Right lobe of liver (tissue), 6 donors: ENCODE measurements around the gene RARB. TPM values are rescaled to one million over a fixed set of nuclear protein-coding genes. Genes with fewer than 3 reads are reported as not detected.

ENCODE experiments used
- ATAC-seq, 4 donors: fragments of 200-7000 bp; cut with Tn5 transposase; one replicate each; pipeline ENCODE4 v1.9.1; 2020; ENCODE audit warnings: mild to moderate bottlenecking in 4 of 4, moderate library complexity in 4 of 4
- DNase-seq, 3 donors: peaks; one replicate each; pipeline ENCODE4 v3.0.0-alpha.2; 2020
- H3K27ac ChIP-seq, 3 donors: fragments of 200-600 bp; one replicate each; pipeline ENCODE4 v1.8.0; 2022
- H3K27me3 ChIP-seq, 2 donors: fragments of 200-600 bp; one replicate each; pipeline ENCODE4 v1.8.0; 2022
- H3K36me3 ChIP-seq, 4 donors: fragments of 200-600 bp; sonication (generic) in 1 of 4; one replicate each; pipeline versions ENCODE4 v1.5.1 to v1.8.0; 2017 to 2022; ENCODE audit warnings: control low read depth in 1 of 4
- H3K4me1 ChIP-seq, 4 donors: fragments of 200-600 bp; sonication (generic) in 1 of 4; one replicate each; pipeline versions ENCODE4 v1.5.1 to v1.8.0; 2017 to 2022; ENCODE audit warnings: control low read depth in 1 of 4
- H3K4me3 ChIP-seq, 3 donors: fragments of 200-600 bp; one replicate each; pipeline ENCODE4 v1.8.0; 2022
- H3K9me3 ChIP-seq, 4 donors: fragments of 200-600 bp; sonication (generic) in 1 of 4; one replicate each; pipeline versions ENCODE4 v1.5.1 to v1.8.0; 2017 to 2022; ENCODE audit warnings: control low read depth in 1 of 4
- POLR2A ChIP-seq: fragments of 450-650 bp; IDR thresholded peaks from one replicate; pipeline ENCODE4 v1.6.1; 2017; ENCODE audit warnings: antibody characterized with exemption, mild to moderate bottlenecking
- WGBS: methylation state at CpG from one replicate; pipeline ENCODE4 v1.1.6; 2018; ENCODE audit warnings: low coverage, low lambda C conversion rate; ENCODE audit not compliant: insufficient coverage; ENCODE audit errors: missing lambda C conversion rate; 5-methylcytosine and 5-hydroxymethylcytosine counted together
- intact Hi-C, 2 donors: fragments of 100-400 bp; cut with DNase I; formaldehyde crosslinking; loops; one replicate each; pipeline versions ENCODE4 v1.11.2 to v1.14.1; 2022
- total RNA-seq, 6 experiments: library from RNA; depleted of rRNA in 2 of 6; stranded (reverse); fragments of >200 nt in 2 of 6; fragmentation: NEBNext Ultra II Directional in 3 of 6; extraction: Animal tissue kit (Norgen Biotek cat#: 25700) in 3 of 6; gene quantifications; one replicate each; pipeline versions ENCODE4 v1.1.0 to v1.2.4, GENCODE V29; 2016 to 2023
- TF ChIP-seq, protein P1 (sequence below), 4 donors: fragments of 200-600 bp in 3 of 4; fragments of 450-650 bp in 1 of 4; IDR thresholded peaks; one replicate each; pipeline versions ENCODE4 v1.5.1 to v1.8.0; 2016 to 2022; ENCODE audit warnings: antibody characterized with exemption in 4 of 4, mild to moderate bottlenecking in 2 of 4
- donor health status: DM: no; HTN: yes; CAD: no.
- donor health status: DM: no; HTN: no; CAD: no.
- donor health status: DM: no; HTN: no; CAD: no.
- donor health status: DM: no; HTN: yes; CAD: no.
- donor health status: DM: no; HTN: yes; CAD: no.

The RARB gene
- total RNA-seq, 6 experiments from 2014 or later = 1.2 to 2.8 (median 2.1) TPM

DNA sequence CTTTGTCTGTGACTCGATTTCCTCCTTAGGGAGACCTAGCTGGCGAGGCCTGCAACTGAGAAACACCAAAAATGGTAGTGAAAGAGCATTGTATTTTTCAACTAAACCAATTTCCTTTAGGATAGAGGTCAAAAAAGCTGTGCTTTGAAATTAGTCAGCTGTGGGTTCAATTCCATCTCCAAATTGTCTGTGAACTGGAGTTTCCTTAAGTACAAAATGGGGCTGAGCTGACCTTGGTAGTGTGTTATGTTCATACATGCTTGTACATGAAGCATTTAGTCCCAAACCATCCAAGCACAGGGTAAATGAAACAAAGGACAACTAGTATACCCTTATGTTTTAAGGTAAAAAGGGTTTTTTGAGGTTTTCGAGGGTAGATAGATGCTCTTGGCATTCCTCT lies 99.3 kb downstream of the RARB start:
- TF ChIP-seq, protein P1, sequence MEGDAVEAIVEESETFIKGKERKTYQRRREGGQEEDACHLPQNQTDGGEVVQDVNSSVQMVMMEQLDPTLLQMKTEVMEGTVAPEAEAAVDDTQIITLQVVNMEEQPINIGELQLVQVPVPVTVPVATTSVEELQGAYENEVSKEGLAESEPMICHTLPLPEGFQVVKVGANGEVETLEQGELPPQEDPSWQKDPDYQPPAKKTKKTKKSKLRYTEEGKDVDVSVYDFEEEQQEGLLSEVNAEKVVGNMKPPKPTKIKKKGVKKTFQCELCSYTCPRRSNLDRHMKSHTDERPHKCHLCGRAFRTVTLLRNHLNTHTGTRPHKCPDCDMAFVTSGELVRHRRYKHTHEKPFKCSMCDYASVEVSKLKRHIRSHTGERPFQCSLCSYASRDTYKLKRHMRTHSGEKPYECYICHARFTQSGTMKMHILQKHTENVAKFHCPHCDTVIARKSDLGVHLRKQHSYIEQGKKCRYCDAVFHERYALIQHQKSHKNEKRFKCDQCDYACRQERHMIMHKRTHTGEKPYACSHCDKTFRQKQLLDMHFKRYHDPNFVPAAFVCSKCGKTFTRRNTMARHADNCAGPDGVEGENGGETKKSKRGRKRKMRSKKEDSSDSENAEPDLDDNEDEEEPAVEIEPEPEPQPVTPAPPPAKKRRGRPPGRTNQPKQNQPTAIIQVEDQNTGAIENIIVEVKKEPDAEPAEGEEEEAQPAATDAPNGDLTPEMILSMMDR (IDR thresholded peaks at IDR 0.05) = no peak
- no peak for TF ChIP-seq POLR2A
- H3K9me3 ChIP-seq = no peaks in the 10 kb centered on the region
- no peaks in the 10 kb centered on the region for H3K4me1 ChIP-seq
- H3K27ac ChIP-seq = no peak overlapping the region
- intact Hi-C loops = no loop called here
- DNase-seq = no peak
- no peak for ATAC-seq
- no peaks in the 10 kb centered on the region for H3K27me3 ChIP-seq
- H3K36me3 ChIP-seq = no peaks in the 10 kb centered on the region
- 73% methylated on average over 3 of the region's 3 CpGs for WGBS
- no peak overlapping the region for H3K4me3 ChIP-seq

DNA sequence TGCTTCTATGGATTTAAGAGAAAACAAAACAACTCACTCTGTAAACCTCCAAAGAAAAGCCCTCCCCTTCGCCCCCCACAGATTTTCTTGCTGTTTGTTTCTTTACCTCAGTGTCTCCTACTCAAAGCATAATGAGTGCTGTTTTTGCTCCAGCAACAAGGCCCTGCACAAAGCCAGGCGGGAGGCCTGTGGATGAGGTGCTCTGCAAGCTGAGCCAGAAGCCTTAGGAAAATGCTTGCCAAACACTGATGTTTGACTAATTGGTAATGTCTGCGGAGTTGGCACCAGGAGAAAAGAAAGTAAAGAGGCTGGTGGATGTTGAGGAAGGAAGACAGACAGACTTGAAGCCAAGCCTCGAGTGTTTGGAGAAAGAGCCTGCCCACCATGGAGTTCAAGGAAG lies 99.7 kb downstream of the RARB start:
- WGBS = 68% methylated on average over 4 of the region's 4 CpGs
- ATAC-seq (no peak), DNase-seq (no peak)
- Histone ChIP-seq H3K27ac (no peak overlapping the region), H3K4me1 (no peaks in the 10 kb centered on the region), H3K4me3 (no peak overlapping the region), H3K27me3 (no peaks in the 10 kb centered on the region), H3K36me3 (no peaks in the 10 kb centered on the region), H3K9me3 (no peaks in the 10 kb centered on the region)
- intact Hi-C loops = no loop called here
- TF ChIP-seq, protein P1 (IDR thresholded peaks at IDR 0.05) = no peak
- TF ChIP-seq POLR2A = no peak

DNA sequence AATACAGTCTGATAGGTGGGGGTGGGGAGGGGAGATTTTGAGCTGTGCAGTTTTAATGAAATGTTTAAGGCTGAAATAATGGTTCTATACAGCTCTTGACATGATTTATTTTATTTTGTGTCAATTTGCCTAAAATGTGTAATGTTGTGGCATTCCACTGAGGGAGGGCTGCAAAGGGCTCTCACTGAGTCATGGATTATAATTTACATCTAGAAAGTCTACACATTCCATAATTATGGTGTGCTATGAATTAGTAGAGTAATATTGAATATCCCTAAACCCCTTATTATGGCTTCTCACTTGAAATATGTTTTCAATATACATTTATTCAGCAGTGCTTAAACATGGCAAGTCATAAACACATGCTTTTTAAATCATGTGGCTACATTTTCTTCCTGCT lies 103.9 kb downstream of the RARB start:
- no peak overlapping the region for H3K4me3 ChIP-seq
- intact Hi-C loops = no loop called here
- no peak for DNase-seq
- no peaks in the 10 kb centered on the region for H3K4me1 ChIP-seq
- H3K36me3 ChIP-seq = no peaks in the 10 kb centered on the region
- no peaks in the 10 kb centered on the region for H3K27me3 ChIP-seq
- no peaks in the 10 kb centered on the region for H3K9me3 ChIP-seq
- H3K27ac ChIP-seq = no peak overlapping the region
- ATAC-seq = no peak
- TF ChIP-seq, protein P1 (IDR thresholded peaks at IDR 0.05) = no peak
- no peak for TF ChIP-seq POLR2A

DNA sequence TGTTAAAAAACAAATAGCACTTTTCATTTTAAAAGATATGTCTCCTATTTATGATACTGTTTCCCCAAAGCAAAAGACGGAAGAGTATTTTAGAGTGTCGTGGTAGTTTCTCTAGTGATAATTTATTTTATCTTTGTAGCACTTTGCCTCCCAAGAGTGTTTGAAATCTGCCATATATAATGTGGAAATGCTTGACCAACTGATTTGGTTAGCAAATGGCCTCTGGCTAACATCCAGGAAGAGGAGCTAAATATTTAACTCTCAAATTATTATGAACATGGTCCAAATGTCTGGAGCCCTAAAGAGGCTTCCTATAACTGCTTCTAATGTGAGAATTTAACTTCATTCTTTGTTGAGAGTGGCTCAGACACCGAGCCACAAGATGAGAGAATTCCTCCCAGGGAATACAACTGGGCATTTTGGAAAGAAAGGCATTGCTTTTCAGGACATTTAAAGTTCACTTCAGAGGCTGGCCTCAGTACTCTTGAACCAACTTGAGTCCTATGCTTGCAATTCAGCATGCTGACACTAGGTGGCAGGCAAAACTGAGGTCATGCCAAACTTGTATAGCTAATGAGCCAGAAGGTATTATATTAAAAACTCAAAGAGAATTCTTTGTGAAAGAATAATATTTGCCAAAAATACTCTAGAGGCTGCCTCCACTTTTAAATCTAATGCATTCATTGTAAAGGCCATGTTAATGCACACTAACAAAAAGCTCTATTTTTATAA lies 104.5 kb downstream of the RARB start:
- no peaks in the 10 kb centered on the region for H3K9me3 ChIP-seq
- no peak for DNase-seq
- intact Hi-C loops = no loop called here
- H3K27me3 ChIP-seq = no peaks in the 10 kb centered on the region
- TF ChIP-seq, protein P1 (IDR thresholded peaks at IDR 0.05) = peak; percentile 24 to 50 (median 36)
- no peak for TF ChIP-seq POLR2A
- no peak for ATAC-seq
- H3K27ac ChIP-seq = no peak overlapping the region
- WGBS = 91% methylated on average over 3 of the region's 3 CpGs
- H3K36me3 ChIP-seq = no peaks in the 10 kb centered on the region
- H3K4me3 ChIP-seq = no peak overlapping the region
- H3K4me1 ChIP-seq = no peaks in the 10 kb centered on the region

DNA sequence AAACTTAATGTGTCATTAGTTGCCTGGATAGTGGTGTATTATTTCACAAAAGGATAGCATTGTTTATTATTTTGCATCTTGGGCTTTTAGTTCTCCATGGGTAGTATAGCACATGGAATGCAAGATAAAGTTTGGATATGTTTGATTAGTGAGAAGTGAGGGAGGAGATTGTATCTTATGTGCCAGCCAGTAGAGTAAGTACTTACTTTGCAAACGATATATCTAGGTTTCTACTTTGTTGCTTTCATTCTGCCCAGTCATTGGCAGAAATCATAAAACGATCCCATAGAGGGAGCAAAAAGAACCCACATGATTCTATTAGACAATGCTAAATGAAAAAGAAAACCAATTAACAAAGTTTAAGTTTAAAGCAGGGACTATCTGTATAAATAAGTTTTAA lies 105.3 kb downstream of the RARB start:
- H3K4me1 ChIP-seq = no peaks in the 10 kb centered on the region
- H3K27ac ChIP-seq = no peak overlapping the region
- no peaks in the 10 kb centered on the region for H3K9me3 ChIP-seq
- no peak overlapping the region for H3K4me3 ChIP-seq
- ATAC-seq (no peak), DNase-seq (no peak)
- no peaks in the 10 kb centered on the region for H3K27me3 ChIP-seq
- no peaks in the 10 kb centered on the region for H3K36me3 ChIP-seq
- intact Hi-C loops = no loop called here
- TF ChIP-seq POLR2A = no peak
- TF ChIP-seq, protein P1 (IDR thresholded peaks at IDR 0.05) = no peak
- 76% methylated on average over 2 of the region's 2 CpGs for WGBS
